ENCODE results near the gene PLA2G4E.

GRCh38 chr15:41932511-41933289 is 88.1 kb downstream of the PLA2G4E start:
- TF ChIP-seq POLR2A (IDR thresholded peaks at IDR 0.05) (no peak), CTCF (IDR thresholded peaks at IDR 0.05) (no peak), POLR2AphosphoS5 (IDR thresholded peaks at IDR 0.05) (no peak)

Data from breast epithelium (tissue), 3 donors.